ENCODE data around the gene PPM1H.
"Not testable (repeated sequence)": the region's sequence is repeated elsewhere in the genome, so short reads cannot be mapped to it uniquely, and the experiment has no call there.

Gene PPM1H

DNA sequence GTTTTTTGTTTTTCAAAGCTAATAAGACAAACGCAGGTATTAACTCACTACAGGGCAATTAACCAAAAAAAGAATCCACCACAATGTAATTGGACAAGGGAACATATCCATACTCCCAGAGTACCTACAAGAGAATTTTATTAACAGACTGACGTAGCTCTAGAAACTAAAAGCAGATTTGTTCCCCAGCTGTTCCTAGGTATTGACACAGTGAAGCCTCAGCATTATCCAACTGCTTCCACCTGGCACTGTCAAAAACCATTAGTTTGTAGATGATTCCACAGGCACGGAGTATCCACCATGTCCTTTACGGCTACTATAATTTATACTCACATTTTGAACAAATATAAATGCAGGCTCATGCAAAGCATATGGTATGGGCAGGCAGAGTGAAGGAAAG lies 22.3 kb downstream of the PPM1H start:
- FAIRE-seq (no peak), DNase-seq (ENCODE audit: extremely low spot score, insufficient read length, low read depth) (no peak)

DNA sequence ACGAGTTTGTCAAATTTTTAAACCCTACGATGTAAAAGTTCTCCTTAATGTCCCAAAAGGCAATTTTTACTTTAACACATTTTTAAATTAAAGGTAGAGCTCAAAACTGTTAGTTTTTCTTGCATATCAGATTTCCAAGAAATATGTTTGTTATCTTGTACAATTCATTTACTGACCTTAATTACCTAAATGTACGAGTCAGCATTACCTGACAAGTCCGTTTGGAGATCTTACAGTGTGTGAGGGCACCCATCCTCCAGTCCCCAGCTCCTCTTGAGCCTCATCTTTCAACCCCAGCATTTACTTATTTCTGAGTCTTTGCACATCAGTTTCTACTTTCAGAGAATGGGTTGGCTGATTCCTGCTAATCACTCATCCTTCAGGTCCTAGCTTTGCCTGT lies 23.7 kb downstream of the PPM1H start:
- FAIRE-seq (no peak), DNase-seq (ENCODE audit: extremely low spot score, insufficient read length, low read depth) (no peak)

DNA sequence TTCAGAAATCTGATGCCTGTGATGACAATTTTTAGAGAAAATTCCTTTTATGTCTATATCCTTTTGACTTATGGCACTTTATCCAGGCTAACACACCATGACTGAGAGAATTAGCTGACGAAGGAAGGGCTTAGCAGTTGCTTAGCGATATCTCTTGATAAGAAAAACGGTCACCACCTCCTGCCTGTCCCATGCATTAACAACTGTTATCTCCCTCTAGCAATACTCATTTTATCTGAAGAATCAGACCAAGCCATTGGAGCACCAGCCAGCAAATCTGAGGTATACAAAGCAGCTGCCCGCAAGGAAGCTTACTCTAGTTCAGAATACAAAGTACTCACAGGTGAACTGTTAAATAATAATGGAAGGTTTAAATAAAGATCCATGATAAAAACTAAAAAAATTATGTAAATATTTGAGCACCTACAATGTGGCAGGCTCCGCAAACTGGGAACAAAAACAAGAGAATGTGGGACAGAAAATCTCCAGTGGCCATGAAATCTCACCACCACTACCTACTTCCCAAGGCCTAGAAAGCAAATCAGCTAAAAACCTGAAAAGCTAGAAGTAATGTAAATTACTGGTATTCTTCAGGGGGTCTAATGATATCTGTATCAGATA lies 24.3 kb downstream of the PPM1H start:
- no peak for FAIRE-seq

DNA sequence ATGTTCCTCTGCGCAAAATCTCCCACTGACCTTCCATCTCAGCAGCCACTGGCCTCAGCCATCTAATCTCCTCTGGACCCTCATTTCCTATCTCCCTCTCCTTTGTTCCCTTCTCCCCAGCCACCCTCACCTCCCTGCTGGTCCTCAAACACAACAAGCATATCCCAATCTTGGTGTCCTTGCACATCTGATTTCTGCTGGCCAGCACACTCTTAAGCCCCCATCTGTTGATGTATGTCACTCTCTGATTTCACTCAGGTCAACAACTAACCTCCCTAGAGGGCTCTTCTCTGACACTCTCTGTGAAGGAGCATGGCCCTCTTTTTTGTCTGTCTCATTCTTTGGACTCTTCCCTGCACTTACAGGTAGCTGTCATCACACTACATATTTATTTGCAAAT lies 25.6 kb downstream of the PPM1H start:
- no peak for DNase-seq (ENCODE audit: extremely low spot score, insufficient read length, low read depth)
- FAIRE-seq: no peak

More for the DNA sequence above, 24.3 kb downstream of the PPM1H start:
- DNase-seq (ENCODE audit: extremely low spot score, insufficient read length, low read depth): no peak

DNA sequence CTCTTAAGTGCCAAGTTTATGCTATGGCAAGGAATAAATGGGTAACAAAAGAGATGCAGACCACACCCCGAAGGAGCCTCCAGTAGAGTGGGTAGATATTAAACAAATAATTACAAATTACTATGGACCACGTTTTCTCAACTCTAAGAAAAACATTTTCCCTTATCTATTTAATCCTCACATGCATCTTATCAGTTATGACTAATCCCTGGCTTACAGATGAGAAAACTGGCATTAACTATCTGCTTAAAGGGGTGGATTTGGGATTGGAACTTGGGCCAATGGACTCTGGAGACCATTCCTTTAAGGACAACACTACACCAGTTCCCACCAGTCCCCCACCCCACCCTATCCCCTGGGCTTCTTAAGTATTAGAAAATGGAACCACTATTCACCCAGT lies 26.3 kb downstream of the PPM1H start:
- FAIRE-seq (no peak), DNase-seq (ENCODE audit: extremely low spot score, insufficient read length, low read depth) (no peak)

DNA sequence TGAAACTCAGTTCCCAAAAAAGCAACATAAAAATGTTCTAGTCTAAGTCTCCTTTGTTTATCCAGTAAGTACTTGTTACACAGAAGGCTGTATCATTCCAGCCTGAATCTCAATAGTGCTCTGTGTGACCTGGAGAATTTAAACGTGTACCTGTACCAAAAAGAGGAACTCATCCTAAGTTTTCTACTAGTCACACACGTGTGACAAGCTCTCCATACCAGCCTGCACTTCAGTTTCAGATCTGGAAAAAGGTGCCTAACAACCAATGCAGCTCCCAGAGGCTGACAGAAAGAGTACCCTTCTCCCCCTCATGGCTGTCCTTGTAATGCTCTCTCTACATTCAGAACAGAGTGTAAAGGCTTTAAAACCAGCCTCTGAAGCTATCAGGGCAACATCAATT lies 27.4 kb downstream of the PPM1H start:
- FAIRE-seq: no peak

DNA sequence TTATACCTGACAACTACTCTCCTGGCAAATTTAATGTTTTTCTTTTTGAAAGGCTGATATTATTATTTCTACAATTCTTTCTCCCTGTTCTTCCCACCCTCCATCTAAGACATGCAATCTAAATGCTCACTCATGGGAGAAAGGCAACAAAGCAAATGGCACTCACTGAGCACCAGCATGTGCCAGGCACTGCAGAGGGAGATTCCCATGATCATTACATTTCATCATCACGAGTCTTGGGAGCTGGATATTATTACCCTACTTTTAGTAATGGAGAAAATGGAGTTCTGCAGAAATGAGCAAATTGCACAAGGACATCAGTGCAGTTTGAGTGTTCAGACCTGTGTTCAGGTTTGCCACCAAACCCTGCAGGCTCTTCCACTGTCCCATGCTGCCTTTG lies 27.9 kb downstream of the PPM1H start:
- FAIRE-seq (no peak), DNase-seq (ENCODE audit: extremely low spot score, insufficient read length, low read depth) (no peak)

More for the DNA sequence above, 27.4 kb downstream of the PPM1H start:
- no peak for DNase-seq (ENCODE audit: extremely low spot score, insufficient read length, low read depth)

DNA sequence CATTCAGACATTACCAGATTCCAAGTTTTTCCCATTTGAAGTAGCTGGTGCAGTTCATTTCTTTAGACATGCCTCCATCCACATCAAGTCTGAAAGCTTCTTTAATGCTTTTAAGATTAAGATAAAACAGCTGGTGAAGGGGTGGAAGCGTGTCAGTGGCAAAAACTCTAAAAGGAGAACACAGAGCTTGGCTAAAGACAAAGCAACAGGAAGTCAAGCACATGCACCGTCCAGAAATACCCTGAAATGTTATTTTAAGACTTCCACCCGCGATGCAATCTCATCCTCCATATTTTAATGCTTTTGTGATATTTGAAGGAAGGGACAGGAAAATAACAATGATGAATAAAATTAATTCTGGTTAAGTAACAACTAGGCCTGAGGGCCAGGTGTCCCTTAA lies 31.8 kb downstream of the PPM1H start:
- FAIRE-seq: no peak
- DNase-seq (ENCODE audit: extremely low spot score, insufficient read length, low read depth): no peak

DNA sequence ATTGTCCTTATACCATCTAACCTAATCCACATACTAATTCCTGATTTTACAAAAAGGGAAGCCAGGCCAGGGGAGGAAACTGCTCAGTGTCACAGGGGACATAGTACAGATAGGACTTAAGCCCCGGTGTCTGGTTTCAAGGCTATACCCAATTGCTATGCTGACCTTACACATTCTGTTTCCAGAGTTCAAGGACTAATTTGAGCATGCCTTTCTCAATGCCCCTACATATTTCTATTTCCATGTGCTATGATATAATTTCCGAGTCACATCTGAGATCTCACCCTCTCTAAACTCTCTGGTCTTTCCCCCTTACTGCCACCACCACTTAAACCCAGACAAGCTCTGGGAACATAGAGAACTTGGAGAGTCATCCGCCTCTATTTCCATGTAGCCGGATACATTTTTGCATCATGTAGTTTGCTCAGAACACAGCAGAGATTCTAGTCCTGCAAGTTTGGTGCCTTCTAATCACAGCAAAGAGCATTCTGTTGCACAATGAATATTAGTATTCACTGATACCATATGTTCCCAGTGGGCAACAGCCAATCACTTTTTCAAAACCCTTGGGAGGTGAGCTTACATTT lies 34.2 kb downstream of the PPM1H start:
- DNase-seq (ENCODE audit: extremely low spot score, insufficient read length, low read depth): no peak
- FAIRE-seq: no peak

DNA sequence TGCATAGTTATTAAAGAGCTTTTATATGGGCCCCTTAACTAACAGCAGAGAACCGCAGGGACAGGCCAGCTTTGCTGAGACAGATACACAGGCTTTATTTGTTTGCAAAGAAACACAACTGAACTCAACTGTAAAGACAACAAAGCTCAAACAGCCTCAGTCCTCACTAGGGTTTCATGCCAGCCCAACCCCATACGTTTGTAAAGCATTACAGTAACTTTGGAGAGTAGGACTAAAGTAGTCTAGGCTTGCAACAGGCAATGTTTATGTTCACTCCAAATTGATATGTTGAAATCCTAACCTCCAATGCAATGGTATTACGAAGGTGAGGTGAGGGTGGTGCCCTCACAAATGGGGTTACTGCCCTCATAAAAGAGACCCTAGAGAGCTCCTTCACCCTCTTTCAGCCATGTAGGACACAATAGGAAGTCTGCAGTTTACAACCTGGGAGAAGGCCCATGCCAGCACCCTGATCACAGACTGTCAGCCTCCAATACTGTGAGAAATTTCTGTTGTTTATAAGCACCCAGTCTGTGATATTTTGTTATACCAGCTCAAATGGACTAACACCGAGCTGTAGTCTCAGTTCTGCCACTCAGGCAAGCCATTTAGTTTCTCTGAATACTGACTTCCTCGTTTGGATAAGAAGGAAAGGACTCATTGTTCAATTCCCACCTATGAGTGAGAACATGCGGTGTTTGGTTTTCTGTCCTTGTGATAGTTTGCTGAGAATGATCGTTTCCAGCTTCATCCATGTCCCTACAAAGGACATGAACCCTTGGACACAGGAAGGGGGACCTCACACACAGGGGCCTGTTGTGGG lies 35.2 kb downstream of the PPM1H start:
- FAIRE-seq: no peak

DNA sequence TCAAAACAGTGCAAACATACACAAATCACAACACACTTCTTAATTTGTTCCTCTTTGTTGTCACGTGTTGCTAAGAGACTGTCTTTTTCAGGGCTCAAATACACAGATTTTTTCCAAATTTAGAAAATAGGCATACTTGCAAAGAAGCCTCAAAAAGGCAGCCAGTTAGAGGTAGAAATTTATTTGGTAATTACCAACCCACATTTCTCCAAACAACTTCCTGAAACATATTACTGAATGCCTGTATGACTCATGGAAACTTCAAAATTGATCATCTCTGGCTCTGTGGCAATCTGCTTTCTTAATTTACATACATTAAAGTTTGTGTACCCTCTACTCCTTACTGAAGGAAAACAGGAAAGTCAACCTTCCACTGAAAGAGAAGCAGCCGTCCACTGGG lies 36.4 kb downstream of the PPM1H start:
- no peak for DNase-seq (ENCODE audit: extremely low spot score, insufficient read length, low read depth)
- FAIRE-seq: no peak

More for the DNA sequence above, 35.2 kb downstream of the PPM1H start:
- DNase-seq (ENCODE audit: extremely low spot score, insufficient read length, low read depth): no peak

DNA sequence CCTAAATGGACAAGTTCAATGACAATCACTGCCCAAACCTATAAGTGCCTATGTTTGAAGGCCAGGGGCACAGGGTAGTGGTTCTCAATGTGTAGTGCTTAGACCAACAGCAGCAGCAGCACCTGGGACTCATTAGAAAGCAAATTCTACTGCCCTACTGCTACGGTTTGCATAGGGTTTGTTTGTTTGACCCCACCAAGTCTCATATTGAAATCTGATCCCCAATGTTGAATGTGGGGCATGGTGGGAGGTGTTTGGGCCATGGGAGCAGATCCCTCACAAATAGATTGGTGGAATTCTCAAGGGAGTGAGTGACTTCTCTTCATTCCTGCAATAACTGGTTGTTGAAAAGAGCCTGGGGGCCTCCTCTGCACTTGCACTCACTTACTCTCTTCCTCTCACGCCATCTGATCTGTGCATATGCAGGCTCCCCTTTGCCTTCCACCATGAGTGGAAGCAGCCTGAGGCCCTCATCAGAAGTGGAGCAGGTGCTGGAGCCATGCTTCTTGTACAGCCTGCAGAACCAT lies 39.5 kb downstream of the PPM1H start:
- DNase-seq (ENCODE audit: extremely low spot score, insufficient read length, low read depth): no peak
- FAIRE-seq: no peak

DNA sequence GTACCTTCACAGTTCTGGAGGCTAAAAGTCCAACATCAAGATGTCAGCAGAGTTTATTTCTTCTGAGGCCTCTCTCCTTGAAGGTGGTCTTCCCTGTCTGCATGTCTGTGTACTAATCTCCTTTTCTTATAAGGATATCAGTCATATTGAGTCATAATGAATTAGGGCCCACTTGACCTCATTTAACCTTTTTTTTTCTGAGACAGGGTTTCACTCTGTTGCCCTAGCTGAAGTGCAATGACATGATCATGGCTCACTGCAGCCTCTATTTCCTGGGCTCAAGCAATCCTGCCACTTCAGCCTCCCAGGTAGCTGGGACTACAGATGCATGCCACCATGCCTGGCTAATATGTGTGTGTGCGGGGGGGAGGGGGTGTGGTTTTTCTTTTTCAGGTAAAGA lies 41.7 kb downstream of the PPM1H start:
- DNase-seq (ENCODE audit: extremely low spot score, insufficient read length, low read depth) (no peak), FAIRE-seq (no peak)

DNA sequence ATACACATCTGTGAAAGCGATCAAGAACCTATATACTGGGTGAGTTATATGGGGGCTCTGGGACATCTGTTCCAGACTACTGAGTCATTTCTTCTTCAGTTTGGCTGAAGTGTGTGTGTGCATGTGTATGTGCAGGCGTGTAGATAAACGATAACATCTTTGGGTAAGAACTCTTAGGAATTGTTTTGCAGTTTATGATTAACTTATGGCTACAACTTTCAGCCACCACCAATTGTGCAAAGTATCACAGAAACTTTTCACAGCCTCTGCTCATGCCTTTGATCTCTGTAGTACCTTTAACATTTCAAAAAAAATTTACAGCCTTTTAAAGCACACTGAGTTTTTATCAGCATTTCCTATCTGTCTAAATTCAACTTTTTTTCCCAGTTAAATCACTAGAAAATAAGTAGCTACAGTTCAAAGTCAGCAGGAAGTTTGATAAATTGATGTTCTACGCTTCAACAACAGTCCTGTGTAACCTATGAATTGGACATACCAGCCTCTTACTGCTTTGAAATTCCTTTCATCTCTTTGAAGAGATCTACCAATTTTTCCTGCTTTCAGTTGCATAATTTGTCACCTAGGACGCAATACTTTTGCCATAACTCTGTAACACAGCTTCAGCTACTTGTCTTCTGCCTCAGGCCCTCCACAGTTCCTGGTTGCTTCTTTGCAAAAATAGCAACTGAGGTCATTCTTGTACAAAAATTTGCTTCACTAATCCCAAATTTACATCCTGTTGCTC lies 43.0 kb downstream of the PPM1H start:
- no peak for FAIRE-seq
- no peak for DNase-seq (ENCODE audit: extremely low spot score, insufficient read length, low read depth)

DNA sequence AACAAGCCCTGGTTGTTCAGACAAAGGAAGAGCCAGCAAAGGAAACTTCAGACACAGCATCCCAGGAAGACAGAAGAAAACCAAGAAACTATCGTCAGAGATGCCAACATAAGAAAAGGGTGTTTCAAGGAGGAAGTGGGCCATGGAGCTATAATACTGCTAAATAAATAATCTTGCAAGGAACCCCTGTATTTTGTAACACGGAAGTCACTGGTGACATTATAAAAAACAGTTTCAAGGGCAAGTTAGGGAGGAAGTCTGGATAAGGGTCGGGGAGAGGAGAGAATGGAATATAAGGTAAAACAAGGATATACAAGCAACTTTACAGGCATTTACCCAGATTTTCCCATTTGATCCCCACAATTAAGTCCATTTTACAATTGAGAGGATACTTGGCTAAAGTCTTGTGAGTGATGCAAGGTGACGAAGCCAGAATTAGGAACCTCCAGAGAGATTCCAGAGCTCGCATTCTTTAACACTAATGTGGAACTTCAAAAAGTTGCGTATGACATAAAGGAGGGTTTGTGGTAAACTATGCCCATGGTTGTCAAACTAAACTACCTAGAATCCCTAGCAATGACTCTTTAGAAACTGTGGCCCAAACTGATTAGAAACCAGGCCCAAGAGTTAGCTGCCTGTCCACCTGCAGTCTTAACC lies 46.4 kb downstream of the PPM1H start:
- FAIRE-seq (no peak), DNase-seq (ENCODE audit: extremely low spot score, insufficient read length, low read depth) (no peak)

DNA sequence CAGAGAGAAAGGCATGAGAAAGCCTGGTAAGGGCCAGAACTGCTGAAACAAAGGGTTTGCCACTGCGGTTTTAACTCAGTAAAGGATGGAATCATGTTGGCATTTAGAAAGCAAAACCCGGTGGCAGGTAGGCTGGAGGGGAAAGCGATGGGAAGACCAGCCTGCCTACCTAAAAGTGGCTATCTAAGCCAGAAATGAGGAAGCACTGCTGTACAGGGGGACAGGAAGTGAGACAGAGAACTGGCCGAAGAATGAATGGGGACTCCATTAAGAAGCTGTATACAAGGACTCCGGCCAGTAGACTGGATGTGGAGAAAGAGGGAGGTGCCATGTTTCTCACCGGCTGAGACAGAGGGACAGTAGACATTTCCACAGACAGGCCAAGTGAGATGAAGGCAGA lies 48.2 kb downstream of the PPM1H start:
- FAIRE-seq (no peak), DNase-seq (ENCODE audit: extremely low spot score, insufficient read length, low read depth) (no peak)

DNA sequence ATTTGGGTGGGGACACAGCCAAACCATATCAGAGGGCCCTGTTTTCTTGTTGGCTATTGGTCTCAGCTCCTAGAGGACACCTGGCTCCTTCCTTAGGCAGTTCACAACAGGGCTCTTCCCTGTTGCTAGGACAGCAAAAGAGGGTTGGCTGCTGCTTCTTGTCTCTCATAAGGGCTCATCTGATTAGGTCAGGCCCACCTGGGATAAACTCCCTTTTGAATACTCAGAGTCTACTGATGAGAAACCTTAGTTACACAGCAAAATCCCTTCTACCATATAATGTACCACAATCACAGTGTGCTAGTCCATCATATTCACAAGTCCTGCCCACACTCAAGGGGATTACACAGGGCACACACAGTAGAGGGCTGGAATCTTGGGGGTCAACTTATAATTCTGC lies 49.7 kb downstream of the PPM1H start:
- FAIRE-seq (no peak), DNase-seq (ENCODE audit: extremely low spot score, insufficient read length, low read depth) (no peak)

DNA sequence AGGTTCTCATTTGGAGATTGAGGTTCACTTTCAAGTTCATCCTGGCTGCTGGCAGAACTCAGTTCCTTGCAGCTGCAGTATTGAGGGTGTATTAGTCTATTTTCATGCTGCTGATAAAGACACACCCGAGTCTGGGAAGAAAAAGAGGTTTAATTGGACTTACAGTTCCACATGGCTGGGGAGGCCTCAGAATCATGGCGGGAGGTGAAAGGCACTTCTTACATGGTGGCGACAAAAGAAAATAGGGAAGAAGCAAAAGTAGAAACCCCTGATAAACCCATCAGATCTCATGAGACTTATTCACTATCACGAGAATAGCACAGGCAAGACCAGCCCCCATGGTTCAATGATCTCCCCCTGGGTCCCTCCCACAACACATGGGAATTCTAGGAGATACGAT lies 50.1 kb downstream of the PPM1H start:
- FAIRE-seq; DNase-seq (ENCODE audit: extremely low spot score, insufficient read length, low read depth): not testable (repeated sequence)

DNA sequence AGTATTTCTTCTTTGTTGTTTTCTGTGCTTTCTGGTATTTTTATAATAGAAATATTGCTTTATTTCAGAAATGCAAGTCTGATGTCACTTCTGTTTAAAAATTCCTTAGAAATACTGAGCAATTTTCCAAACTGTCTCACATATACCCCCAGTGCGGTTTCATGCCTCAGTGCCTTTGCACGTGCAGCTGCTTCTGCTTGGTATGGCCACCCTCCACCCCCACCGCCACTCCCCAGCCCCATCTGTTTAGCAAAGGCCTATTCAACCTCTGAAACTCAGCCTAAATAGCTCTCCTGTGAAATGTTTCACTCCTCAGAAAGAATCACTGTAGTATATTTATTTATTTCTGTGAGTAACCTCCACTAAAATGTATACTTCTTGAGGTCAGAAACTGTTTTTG lies 52.3 kb downstream of the PPM1H start:
- FAIRE-seq: no peak

DNA sequence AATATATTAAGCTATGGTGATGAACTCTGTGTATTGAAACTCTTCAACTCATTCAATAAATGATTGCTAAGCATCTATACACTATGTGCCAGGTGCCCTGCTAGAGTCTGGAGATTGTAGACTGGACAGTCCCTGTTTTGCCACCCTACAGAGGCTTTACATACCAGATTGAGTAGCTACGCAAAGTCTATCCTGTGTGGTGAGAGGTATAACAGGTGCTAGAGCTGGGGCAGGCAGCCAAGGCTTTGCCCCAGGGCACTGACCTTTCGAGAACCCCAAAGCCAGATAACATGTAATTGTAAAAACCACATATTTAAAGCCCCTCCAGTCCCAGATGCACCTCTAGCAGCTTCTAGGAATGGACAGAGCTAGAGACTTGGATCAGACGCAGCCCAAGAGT lies 52.8 kb downstream of the PPM1H start:
- DNase-seq (ENCODE audit: extremely low spot score, insufficient read length, low read depth) (no peak), FAIRE-seq (no peak)

More for the DNA sequence above, 52.3 kb downstream of the PPM1H start:
- DNase-seq (ENCODE audit: extremely low spot score, insufficient read length, low read depth): no peak
